PC-9 (cell line): ENCODE results near the gene GTF2A2. TPM values are rescaled to one million over a fixed set of nuclear protein-coding genes. Genes with fewer than 3 reads are reported as not detected.
A peak's percentile ranks its signal among the peaks of the same experiment; 100 is the strongest.
"Not testable (repeated sequence)": the region's sequence is repeated elsewhere in the genome, so short reads cannot be mapped to it uniquely, and the experiment has no call there.

Experiments
- BruUV-seq: library from RNA; stranded (reverse); fragments of 400-500 nt; replicated peaks from 2 replicates; lab custom pipeline; 2021; lab: Mats Ljungman, UMichigan
- CTCF ChIA-PET: fragments of 300-600 bp; sonication (Branson Sonifier 250); formaldehyde crosslinking; loops from one replicate; lab custom pipeline; 2022; ENCODE audit warnings: antibody characterized with exemption; lab: Charles Lee
- POLR2A ChIA-PET: fragments of 300-600 bp; sonication (Branson Sonifier 250); formaldehyde crosslinking; loops from one replicate; lab custom pipeline; 2022; ENCODE audit warnings: antibody characterized with exemption; ENCODE audit not compliant: unreplicated experiment; lab: Charles Lee
- DNase-seq, 2 experiments: peaks; one replicate each; pipeline versions ENCODE4 v3.0.0 to v3.0.0-alpha.2; 2015 to 2022; ENCODE audit warnings: mixed read lengths in 1 of 2
- H2AFZ ChIP-seq: fragments of 200-600 bp; sonication (generic); 2 replicates; pipeline ENCODE4 v1.8.1; 2017; ENCODE audit warnings: antibody characterized with exemption
- H3F3A ChIP-seq: fragments of 200-600 bp; sonication (generic); 2 replicates; pipeline ENCODE4 v1.8.1; 2017; ENCODE audit warnings: antibody characterized with exemption, mild to moderate bottlenecking, low read depth; ENCODE audit not compliant: insufficient read depth
- H3K27ac ChIP-seq: fragments of 200-600 bp; sonication (generic); 2 replicates; pipeline ENCODE4 v1.6.1; 2016; ENCODE audit warnings: mixed run types
- H3K27me3 ChIP-seq: fragments of 200-600 bp; sonication (generic); 2 replicates; pipeline ENCODE4 v1.6.1; 2016; ENCODE audit warnings: low read depth, mixed run types; ENCODE audit not compliant: insufficient read depth
- H3K36me3 ChIP-seq: fragments of 200-600 bp; sonication (generic); 2 replicates; pipeline ENCODE4 v1.6.1; 2016; ENCODE audit warnings: low read depth, mixed run types
- H3K4me1 ChIP-seq: fragments of 200-600 bp; sonication (generic); replicated peaks from 2 replicates; pipeline ENCODE4 v1.6.1; 2016; ENCODE audit warnings: mixed run types; ENCODE audit not compliant: insufficient read depth
- H3K4me2 ChIP-seq: fragments of 200-600 bp; sonication (generic); 2 replicates; pipeline ENCODE4 v1.6.1; 2017; ENCODE audit warnings: mixed run types
- H3K4me3 ChIP-seq: fragments of 200-600 bp; sonication (generic); 2 replicates; pipeline ENCODE4 v1.6.1; 2016; ENCODE audit warnings: mixed run types
- H3K79me2 ChIP-seq: fragments of 200-600 bp; sonication (generic); 2 replicates; pipeline ENCODE4 v1.6.1; 2017; ENCODE audit warnings: low read depth, mixed run types
- H3K9me2 ChIP-seq: fragments of 200-600 bp; sonication (generic); 2 replicates; pipeline ENCODE4 v1.8.1; 2017; ENCODE audit warnings: mild to moderate bottlenecking; ENCODE audit not compliant: insufficient read depth
- H3K9me3 ChIP-seq: fragments of 200-600 bp; sonication (generic); 2 replicates; pipeline ENCODE4 v1.8.1; 2016; ENCODE audit warnings: low read depth; ENCODE audit not compliant: insufficient read depth
- H4K20me1 ChIP-seq: fragments of 200-600 bp; sonication (generic); 2 replicates; pipeline ENCODE4 v1.8.1; 2017; ENCODE audit not compliant: insufficient read depth
- EZH2 ChIP-seq: fragments of 200-600 bp; sonication (generic); IDR thresholded peaks from 2 replicates; pipeline ENCODE4 v1.8.0; 2017; ENCODE audit warnings: antibody characterized with exemption, low read depth
- intact Hi-C: fragments of 100-400 bp; cut with micrococcal nuclease; formaldehyde crosslinking; loops from one replicate; pipeline ENCODE4 v1.10.0; 2022; ENCODE audit not compliant: unreplicated experiment
- total RNA-seq: library from RNA; stranded (reverse); gene quantifications from 2 replicates; pipeline ENCODE4 v1.2.3, GENCODE V29; 2021
- TF ChIP-seq, protein P1 (sequence below): fragments of 200-600 bp; sonication (generic); conservative IDR thresholded peaks from 2 replicates; pipeline ENCODE4 v1.6.1; 2017; ENCODE audit warnings: mixed run types, antibody characterized with exemption, mild to moderate bottlenecking, moderate library complexity

Gene GTF2A2
- total RNA-seq, 1 experiment from 2014 or later: 111 TPM

GRCh38 chr15:59701880-59702279 lies 44.6 kb upstream of the GTF2A2 start:
- Histone ChIP-seq H3K4me3 (no peak overlapping the region), H3K79me2 (no peaks in the 10 kb centered on the region), H3K36me3 (no peaks in the 10 kb centered on the region), H3K4me1 (peaks cover 12% of the 10 kb centered on the region), H2AFZ (no peak overlapping the region), H4K20me1 (no peaks in the 10 kb centered on the region), H3K9me2 (no peaks in the 10 kb centered on the region), H3K27ac (no peak overlapping the region), H3K4me2 (no peak overlapping the region), H3K9me3 (no peaks in the 10 kb centered on the region), H3F3A (no peaks in the 10 kb centered on the region; the same call in 1 of the 2 replicates), H3K27me3 (no peaks in the 10 kb centered on the region)
- no peak for DNase-seq
- no TSS peak for BruUV-seq
- POLR2A ChIA-PET: no interaction called here
- CTCF ChIA-PET: no interaction called here
- intact Hi-C loops: no loop called here
- TF ChIP-seq, protein P1, sequence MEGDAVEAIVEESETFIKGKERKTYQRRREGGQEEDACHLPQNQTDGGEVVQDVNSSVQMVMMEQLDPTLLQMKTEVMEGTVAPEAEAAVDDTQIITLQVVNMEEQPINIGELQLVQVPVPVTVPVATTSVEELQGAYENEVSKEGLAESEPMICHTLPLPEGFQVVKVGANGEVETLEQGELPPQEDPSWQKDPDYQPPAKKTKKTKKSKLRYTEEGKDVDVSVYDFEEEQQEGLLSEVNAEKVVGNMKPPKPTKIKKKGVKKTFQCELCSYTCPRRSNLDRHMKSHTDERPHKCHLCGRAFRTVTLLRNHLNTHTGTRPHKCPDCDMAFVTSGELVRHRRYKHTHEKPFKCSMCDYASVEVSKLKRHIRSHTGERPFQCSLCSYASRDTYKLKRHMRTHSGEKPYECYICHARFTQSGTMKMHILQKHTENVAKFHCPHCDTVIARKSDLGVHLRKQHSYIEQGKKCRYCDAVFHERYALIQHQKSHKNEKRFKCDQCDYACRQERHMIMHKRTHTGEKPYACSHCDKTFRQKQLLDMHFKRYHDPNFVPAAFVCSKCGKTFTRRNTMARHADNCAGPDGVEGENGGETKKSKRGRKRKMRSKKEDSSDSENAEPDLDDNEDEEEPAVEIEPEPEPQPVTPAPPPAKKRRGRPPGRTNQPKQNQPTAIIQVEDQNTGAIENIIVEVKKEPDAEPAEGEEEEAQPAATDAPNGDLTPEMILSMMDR: no peak
- no peak for TF ChIP-seq EZH2

DNA sequence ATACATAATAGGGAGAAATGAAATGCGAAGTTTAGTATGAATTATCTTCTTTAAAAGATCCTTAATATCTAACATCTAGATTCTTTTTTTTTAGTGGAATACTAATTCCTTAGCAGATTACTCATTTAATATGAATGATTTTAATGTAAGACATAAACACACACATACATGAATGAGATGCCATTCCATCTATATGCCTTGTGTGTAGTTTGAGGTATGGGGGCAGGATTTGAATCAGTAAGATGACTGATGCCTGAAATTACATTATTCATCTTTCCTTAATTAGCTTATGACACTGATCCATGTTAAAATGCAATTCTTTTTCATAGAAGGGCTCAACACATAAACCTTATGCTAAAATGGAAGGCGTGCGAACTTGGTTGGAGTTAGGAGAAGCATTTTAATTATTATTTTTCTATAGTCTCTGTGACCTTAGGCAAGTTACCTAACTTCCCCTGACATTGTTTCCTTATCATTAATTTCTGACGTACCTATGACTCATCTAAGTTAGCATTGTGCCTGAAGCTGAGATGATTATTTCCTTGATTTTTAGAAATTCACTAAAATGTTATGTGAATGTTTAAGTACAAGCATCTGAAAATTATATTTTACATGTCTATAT lies 42.6 kb upstream of the GTF2A2 start:
- no peak for TF ChIP-seq EZH2
- TF ChIP-seq, protein P1: no peak
- intact Hi-C loops: no loop called here
- H3K36me3 ChIP-seq: no peaks in the 10 kb centered on the region
- no peaks in the 10 kb centered on the region; the same call in 1 of the 2 replicates for H3F3A ChIP-seq
- BruUV-seq: no TSS peak
- ChIA-PET POLR2A (no interaction called here), CTCF (no interaction called here)
- H3K79me2 ChIP-seq: no peaks in the 10 kb centered on the region
- no peak overlapping the region for H3K4me3 ChIP-seq
- H3K4me2 ChIP-seq: 0 out of 2 replicates have a peak overlapping the region, but pooled peaks have one; percentile 20
- H3K27me3 ChIP-seq: no peaks in the 10 kb centered on the region
- no peak overlapping the region for H2AFZ ChIP-seq
- DNase-seq: peak in 1 of 2 experiments; percentile 73
- H4K20me1 ChIP-seq: no peaks in the 10 kb centered on the region
- H3K4me1 ChIP-seq: peaks cover 12% of the 10 kb centered on the region
- no peaks in the 10 kb centered on the region for H3K9me2 ChIP-seq
- no peak overlapping the region for H3K27ac ChIP-seq
- no peaks in the 10 kb centered on the region for H3K9me3 ChIP-seq

- H3K9me3 ChIP-seq, H3K27me3 ChIP-seq, BruUV-seq, DNase-seq, intact Hi-C loops, H3K27ac ChIP-seq, H3K4me2 ChIP-seq, H4K20me1 ChIP-seq, H2AFZ ChIP-seq, H3K9me2 ChIP-seq, H3K36me3 ChIP-seq, H3F3A ChIP-seq, H3K79me2 ChIP-seq, H3K4me3 ChIP-seq: not testable (repeated sequence)
- POLR2A ChIA-PET: interaction anchor here (0.6 kb wide), 1 partner anchor 52 kb away, joined by 7 read pairs; no protein-coding TSS in a partner anchor
- CTCF ChIA-PET: interaction anchor here (0.6 kb wide), 1 partner anchor 824 kb away, joined by 3 read pairs; no protein-coding TSS in a partner anchor
- H3K4me1 ChIP-seq: peaks cover 12% of the 10 kb centered on the region
Observed at GRCh38 chr15:59698065-59698464, 40.8 kb upstream of the GTF2A2 start.
